DMS 273 treated with DMSO at 0.1 percent for 48 hours (cell line): ENCODE measurements around the gene NFAM1.

Experiments
- DNase-seq: peaks from one replicate; lab custom pipeline; 2025; lab: John Stamatoyannopoulos, UW

NFAM1 gene

DNA sequence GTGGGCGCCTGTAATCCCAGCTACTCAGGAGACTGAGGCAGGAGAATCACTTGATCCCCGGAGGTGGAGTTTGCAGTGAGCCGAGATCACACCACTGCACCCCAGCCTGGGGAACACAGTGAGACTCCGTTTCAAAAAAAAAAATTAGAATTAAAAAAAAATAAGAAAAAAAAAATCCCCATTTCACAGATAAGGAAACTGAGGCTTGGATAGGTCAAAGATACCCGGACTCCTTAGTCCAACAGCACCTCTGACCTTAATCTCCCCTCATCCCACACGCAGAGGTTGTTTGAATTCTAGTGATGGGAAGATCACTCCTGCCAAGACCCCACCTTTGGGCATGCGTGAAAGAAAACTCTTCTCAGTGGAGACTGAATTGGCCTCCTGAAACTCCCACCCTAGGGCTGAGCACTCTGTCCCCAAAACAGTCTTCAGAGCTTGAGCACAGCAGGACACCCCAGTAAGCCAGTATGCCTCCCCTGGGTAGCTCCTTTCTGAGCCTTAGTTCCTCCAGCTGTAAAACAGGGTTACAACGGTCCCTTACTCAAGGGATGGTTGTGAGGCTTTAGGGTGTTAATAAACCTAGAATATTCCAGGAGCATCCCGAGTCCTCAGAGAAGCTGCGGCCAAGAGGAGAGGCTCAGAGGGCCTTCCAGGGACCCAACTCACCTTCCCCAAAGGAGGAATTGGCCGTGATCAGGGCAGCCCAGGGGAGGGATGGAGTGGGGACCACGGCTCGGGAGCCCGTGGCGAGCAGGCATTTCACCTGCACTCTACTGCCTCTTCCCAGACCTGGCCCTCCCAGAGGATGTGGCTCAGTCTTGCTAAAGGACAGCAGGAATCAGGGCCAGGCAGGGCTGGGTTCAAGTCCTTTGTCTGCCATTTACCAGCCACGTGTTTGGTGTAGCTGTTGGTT lies 73.3 kb downstream of the NFAM1 start:
- DNase-seq, result no peak

DNA sequence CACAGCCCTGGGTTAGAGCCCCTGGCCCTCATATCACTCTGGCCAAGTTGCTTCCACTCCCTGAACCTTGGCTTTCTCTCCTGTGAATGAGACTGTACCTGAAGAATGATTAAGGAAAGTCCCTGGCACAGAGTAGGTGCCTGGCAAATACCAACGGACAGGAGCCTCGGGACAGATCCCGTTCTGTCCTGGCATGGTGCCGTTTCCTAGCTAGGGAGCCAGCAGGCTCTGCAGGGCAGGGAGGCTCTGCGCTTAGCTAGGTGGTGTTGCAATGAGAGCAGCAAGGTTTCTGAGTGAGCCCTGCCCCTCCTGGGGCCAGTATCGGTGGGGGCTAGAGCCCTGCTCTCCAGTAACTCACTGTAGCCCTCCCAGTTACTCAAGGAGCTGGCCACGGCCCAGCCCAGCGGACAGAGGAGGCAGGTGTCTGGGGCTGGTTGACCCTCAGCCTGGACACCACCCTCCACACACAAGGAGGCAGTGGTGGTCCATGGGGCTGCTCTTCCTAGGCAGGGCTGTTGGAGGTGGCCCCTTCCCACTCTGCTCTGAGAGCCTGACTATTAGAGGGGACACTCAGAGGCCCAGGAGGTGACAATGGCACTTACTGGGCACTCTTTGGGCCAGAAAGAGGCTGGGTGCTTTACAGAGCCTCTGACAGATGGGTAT lies 74.4 kb downstream of the NFAM1 start:
- DNase-seq, result no peak

DNA sequence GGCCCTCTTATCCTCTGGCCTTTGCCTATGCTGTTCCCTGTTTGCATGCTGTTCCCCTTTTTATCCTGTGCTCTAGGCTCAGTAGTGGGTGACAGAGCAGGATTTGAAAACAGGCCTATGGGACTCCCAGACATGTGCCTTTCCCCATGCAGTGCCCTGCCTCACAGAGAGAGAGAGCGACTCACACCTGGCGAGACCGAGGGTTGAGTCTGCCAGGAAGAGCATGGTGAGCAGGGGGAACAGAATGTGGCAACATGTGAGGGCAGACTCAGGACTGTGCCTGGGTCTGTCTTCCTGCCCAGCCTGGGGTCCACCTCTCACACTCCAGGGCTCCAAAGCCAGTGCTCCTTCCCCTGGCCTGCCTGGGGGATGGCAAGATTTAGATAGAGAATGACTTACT lies 75.0 kb downstream of the NFAM1 start:
- DNase-seq, result no peak

DNA sequence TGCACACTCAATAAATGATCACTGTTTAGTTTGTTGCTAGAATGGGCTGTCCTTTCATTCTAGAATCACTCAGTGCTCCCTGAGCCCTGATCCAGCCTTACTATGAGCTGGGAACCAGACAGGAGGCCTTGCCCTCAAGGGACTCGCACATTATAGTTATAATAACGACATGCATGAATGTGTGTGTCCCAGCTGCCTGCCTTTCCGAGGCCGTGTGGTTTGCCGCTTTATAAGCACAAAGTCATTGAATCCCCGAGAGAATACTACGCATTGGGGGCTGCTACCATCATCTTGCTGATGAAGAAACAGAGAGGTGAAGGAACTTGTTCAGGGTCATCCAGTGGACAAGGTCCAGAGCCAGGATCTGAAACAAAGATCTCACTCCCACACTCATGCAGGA lies 75.7 kb downstream of the NFAM1 start:
- no peak for DNase-seq

DNA sequence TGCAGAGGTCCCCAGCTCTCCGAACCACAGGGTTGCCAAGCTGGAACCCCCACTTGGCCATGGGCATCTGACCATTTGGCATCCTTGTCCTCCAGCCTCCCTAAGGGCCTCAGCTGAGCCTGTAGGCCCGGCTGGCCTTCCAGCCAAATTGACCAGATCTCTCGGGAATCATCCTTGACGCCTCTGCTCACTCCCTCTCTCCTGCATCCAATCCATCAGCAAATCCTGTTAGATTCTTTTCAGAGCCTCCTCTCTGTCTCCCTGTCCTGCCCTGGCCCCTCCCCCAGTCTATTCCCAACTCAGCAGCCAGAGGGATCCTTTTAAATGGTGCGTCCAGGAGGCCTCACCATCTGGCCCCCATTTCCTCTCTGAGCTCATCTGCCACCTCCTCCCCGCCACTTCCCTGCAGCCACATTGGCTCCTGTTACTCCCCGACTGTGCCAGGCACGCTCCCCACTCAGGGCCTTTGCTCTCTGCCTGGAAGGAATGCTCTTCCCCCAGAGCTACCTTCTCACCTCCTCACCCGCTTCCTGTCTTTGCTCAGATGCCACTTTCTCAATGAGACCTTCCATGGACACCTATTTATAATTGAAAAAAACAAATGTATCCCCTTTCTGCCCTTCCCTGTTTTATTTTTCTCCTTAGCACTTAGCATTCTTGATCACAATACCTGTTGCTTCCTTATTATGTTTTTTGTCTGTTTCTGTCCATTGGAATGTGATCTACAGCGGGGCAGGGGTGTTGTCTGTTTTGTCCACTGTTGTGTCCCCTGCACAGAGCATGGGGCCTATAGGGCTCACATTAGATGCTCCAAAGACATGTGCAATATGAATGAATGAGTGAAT lies 78.1 kb downstream of the NFAM1 start:
- peak; percentile 93 for DNase-seq

DNA sequence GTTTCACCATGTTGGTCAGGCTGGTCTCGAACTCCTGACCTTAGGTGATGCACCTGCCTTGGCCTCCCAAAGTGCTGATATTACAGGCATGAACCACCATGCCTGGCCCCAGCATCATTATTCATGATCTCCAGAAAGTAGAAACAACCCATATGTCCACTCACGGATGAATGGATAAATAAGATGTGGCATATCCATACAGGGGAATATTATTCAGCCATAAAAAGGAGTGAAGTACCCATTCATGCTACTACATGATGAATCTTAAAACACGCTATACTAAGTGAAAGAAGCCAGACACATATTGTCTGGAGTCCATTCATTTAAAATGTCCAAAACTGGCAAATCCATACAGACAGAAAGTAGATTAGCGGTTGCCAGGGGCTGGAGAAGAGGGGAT lies 81.8 kb downstream of the NFAM1 start:
- DNase-seq, result no peak

DNA sequence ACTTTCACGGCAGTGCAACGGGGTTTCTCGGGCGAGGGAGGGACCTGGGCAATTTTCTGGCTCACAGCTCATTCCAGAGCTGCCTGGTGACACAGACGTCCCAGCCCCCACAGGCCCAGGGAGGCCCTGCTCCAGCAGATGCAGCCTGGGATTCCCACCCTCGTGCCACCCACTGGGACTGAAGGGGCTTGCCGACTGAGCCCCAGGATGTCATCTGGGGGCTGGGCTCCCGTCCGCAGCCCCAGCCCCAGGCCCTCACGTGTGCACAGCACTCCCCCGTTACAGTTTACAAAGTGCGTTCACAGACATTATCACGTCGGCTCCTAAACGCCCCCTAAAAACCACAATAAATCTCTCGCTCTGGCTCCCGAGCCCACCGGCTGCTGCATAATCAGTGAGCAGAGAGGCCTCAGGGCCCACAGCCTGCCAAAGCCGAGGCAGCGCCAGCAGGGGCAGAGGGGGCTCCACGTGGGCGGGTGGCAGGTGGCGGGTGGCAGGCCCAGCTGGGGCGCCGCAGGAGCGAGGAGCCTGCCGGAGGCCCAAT lies 84.8 kb downstream of the NFAM1 start:
- DNase-seq, result peak; percentile 66

DNA sequence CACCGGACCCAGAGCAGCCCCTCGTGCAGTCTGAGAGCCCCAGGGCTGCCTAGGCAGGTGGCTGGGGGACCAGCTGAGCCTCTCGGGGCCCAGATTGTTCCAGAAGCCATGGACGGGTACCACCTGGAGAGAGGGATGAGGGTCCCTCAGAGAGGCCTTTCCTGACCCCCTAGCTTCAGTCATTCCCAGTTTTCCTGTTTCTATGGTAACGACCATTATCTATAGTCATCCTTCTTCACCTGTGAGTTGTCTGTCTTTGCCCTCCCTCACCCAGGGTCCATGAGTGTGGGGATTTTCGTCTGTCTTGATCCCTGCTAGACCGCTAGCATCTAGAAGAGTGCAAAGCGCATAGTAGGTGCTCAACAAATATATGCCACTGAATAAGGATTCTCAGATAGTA lies 85.5 kb downstream of the NFAM1 start:
- DNase-seq, result no peak

DNA sequence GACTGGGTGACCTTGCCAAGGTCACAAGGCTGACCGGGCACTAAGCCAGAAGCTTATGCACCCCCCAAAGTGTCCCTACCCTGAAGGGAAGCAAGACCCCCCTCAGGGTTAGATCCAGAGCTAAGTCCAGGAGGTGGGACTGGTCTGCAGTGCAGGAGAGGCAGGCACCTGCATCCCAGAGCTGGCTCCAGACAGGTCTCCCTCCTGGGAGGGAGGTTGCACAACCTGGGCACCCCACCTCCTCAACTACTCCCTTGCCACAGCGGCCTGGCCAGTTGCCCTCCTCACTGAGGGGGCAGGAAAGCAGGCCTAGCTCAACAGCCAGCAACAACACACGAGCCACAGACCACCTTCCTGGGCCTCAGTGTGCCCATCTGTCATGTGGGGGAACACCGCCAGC lies 86.7 kb downstream of the NFAM1 start:
- no peak for DNase-seq

DNA sequence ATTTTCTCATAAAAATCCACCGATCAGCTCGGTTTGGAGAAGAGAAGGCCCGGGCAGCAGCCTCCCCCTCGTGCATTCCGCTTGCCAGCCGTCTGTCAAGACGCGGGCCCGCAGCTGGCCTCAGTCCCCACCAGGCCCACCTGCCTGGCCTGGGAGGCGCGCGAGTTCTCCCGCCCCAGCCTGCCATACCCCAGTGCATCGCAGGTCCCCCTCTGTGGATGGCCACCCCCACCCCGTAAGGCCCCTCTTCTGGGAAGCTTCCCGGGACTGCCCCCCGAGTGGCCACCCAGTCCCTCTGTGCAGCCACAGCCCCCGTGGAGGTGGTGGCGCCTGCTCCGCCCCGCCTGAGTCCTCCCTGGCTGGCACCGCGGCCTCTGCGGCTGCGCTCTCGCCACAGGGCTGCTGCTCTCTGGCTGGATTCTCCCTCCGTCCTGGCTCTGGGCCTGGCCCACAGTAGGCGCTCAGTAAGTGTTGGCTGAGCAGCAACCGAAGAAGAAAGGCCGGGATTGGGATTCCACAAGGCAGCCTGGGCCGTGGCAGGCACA lies 87.8 kb downstream of the NFAM1 start:
- DNase-seq, result peak; percentile 62

DNA sequence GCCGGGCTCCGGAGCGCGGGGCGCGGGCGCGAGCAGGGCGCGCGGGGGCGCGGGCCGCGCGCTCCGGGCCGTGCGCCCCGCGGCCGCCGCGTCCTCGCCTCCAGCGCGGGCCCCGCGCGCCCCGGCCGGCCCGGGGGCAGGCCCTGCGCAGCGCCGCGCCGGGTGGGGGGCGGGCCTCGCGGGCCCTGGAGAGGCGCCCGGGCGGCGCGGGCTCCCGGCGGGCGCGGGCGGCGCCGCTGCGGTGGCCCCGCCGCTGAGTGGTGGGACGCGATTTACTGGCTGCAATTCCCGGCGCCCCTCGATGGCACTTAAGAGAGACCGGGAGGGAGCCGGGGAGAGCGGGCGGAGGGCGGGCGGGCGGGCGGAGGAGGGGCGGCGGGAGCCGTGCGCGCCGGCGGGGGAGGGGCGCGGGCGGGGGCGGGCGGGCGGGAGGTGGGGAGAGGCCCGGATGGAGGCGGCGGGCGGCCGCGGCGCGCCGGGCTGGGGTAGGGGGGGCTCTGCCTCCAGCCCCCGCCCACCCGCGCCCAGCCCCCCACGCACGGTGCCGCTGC lies 88.6 kb downstream of the NFAM1 start:
- no peak for DNase-seq

DNA sequence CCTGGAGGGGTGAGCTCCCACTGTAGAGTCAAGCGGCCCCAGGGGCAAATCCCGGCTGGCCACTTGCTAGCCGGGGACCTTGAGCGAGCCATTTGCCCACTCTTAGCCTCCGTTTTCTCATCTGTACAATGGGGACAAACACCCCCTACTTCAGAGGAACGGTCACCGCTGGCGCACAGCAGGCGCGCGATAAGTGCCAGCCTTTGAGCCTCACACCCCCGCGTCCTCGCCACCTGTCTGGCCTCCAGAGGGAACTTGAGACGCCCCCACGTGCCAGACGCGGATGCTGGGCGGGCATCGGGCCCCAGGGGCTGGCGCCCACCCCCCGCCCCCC lies 89.1 kb downstream of the NFAM1 start:
- DNase-seq, result no peak

DNA sequence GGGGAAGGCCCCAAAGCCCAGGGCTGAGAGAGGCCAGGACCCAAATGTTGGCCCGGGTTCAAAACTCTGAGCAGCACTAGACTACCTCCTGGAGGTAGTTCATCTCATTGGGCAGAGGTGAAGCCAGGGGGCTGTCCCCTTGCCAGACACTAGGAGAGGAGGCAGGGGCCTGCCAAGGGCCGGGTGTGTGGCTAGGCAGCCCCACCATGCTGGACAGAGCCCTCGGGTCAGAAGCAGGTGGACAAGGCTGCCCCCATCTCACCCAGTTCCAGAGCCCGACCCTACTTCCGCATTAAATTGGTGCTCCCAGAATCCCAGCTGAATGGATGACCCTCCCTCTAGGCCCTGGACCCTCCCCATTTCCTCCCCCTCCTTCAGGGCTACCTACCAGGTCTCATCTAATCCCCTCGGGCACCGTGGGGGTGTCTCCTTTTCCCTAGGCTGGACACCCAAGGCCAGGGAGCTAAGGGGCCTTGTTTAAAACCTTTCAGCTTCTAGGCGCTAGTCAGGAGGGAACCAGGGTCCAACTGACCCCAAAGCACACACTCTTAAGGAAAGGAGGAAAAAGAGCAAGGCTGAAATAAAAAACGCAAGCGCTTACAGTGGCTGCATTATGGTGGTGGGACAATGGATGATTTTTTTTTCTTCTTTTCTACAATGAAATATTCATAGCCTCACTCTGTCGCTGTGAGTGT lies 89.6 kb downstream of the NFAM1 start:
- DNase-seq, result no peak

DNA sequence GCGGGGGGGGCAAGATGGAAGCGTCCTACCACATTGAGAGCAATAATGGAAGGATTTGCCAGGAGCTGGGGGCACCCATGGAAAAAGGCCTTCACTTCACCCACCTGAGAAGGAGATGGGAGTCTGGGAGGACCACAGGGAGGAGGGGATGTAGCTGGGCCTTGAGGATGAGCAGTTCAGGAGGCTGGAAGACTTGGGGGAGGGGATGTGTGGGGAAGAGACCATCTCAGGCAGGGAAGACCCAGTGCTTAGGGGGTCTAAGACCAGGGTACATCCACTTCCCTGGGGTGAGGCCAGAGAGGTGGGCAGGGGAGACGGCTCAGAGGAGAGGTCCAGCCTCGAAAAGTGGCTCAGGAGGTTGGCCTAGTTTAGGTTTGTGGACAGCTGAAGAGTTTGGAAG lies 90.4 kb downstream of the NFAM1 start:
- DNase-seq, result no peak

DNA sequence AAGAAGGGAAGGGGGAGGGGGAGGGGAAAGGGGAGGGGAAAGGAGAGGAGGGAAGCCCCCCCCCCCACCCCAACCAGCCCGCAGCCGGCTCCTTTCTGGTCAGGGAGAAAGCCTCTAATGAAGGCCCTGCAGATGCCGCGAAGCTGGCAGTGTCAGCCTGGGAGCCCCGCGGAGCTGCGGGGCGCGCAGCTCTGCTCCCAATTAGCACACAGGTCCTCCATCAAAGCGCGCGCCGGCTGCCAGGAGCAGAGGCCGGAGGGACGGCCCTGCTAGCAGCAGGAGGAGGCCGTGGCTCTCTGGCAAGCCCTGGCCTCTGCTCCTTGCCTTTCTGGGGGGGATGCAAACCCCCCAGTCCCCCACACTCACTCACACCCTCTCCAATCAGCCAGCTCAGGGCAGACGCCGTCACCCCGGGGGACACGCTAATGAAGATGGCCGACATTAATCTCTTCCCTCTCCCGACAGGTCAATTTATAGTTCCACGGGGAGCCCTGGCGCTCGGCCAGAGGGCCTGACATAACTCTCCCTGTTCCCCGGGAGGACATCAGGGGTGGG lies 91.3 kb downstream of the NFAM1 start:
- no peak for DNase-seq

DNA sequence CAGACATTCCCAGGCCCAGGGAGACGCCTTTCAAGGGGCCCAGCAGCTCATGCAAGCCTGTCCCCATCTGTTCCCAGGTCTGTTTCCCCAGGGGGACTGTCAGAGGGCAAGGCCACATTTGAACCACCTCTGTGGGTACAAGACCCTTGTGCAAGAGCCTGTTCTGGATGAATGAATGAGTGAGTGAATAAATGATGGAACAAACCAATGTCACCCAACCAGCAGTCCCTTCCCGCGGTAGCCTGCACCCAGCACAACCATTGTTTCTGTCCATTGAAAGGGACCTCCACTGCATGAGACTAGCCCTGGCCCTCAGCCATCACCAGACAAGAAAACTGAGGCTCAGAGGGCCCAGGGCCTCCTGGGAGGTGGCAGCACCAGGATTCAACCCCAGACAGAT lies 92.1 kb downstream of the NFAM1 start:
- DNase-seq, result no peak

DNA sequence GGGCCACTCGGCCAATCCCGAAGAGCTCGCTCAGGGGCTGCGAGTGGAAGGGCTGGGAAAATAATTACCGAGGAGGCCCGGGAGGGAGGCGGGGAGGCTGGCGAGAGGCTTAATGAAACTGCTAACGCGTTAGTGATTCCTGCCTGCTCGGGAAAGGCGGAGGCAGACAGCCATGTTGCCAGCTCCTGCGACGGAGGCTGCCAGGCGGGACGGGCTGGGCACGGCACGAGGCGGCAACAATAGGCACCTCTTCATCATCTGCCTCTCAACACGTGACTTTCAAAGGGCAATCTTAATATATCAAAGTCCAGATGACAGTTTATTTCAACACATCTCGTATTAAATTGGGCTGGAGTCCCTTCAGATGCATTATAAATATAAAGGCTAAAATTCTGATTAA lies 93.7 kb downstream of the NFAM1 start:
- no peak for DNase-seq

DNA sequence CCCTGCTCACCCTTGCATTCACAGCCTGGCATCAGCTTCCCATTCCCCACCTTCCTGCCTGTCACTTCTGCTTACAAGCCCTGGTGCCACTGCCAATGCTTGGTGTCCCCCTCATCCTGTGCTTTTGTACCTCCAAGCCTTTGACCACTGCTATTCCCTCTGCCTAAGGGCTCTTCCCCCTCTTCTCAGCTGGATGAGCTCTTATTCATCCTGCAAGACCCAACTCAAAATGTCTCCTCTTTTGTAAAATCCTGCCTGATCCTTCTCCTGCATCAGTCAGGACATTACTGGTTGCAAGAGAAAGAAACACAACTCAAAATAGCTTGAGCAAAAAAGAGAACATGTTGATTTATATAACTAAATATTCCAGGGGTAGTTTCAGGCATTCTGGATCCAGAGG lies 94.8 kb downstream of the NFAM1 start:
- DNase-seq, result no peak

DNA sequence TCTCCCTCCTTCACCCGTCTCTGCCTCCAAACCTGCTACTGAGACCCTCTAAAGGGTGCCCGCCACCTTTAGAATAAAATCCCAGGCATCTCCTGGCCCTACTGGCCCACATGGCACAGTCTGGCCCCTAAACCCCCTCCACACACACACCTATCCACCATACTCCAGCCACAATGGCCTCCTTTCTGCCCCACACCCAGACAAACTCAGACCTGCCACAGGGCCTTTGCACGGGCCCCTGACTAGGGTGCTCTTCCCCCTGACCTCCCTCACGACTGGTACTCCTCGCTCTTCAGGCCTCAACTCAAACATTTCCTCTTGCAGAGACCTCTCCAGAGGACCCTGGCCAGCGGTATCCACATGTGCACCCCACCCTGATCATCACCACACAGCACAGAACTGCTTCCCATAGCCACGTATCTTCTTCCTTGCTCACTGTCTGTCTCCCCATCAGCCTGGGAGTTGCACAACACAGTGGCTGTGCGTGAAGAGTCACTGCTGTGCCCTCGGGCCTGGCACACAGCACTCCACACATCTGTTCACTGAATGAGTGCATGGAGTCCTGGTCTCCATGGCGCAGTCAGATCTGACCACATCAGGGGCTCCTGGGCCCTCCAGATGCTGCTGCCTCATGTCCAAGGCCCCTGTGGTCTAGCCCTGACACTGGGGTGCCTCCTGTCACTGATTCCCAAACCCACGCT lies 95.5 kb downstream of the NFAM1 start:
- no peak for DNase-seq

DNA sequence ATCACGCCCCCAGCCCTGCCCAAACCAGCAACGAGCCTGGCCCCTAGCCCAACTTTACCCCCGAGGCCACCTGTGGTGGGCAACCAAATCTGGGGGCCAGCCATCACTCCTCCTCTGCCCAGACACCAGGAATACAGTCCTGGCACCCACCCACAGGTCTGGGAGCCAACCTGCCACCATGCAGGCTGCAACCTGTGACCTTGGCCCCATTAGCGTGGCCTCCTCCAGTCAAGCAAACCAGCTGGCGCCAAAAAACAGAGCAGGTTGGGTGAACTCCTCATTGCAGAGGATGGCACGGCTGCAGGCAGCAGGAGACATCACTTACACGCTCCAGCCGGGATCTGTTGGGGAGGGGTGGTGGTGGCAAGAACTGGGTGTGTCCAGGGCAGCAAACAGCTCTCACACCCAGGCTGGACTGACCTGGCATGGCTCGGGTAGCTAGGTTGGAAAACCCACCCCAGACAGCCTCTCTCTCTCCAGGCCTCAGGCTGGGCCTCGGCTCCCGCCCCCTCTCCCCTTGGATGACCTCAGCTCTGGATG lies 96.3 kb downstream of the NFAM1 start:
- DNase-seq, result no peak
